ENCODE data around the gene PRC1. TPM values are rescaled to one million over a fixed set of nuclear protein-coding genes. Genes with fewer than 3 reads are reported as not detected.
A peak's percentile ranks its signal among the peaks of the same experiment; 100 is the strongest.

The PRC1 gene
- total RNA-seq, 1 donor, result 17.7 TPM

- H4K20me1 ChIP-seq (ENCODE audit: insufficient read depth, low read length), result no peaks in the 10 kb centered on the region
- H3K4me2 ChIP-seq (ENCODE audit: insufficient read depth, low read length), result no peak overlapping the region
- H3K9me3 ChIP-seq (ENCODE audit: low read depth, low read length), result no peaks in the 10 kb centered on the region
- no peak for TF ChIP-seq CTCF (IDR thresholded peaks at IDR 0.05; ENCODE audit: extremely low read depth, low read depth, low read length)
- peak overlapping the region; percentile 77 for H3K27ac ChIP-seq (ENCODE audit: low read depth, low read length)
- H3K4me3 ChIP-seq (ENCODE audit: insufficient read depth, low read length), result no peak overlapping the region
- H3K4me1 ChIP-seq (ENCODE audit: insufficient read depth, low read length), result peaks cover 11% of the 10 kb centered on the region
- DNase-seq (ENCODE audit: insufficient read length, low spot score, missing footprints), result peak; percentile 52
- no peaks in the 10 kb centered on the region for H3K27me3 ChIP-seq (ENCODE audit: insufficient read depth, low read length)
- H3K79me2 ChIP-seq (ENCODE audit: insufficient read depth, low read length), result no peaks in the 10 kb centered on the region
- H3K36me3 ChIP-seq (ENCODE audit: insufficient read depth, low read length), result peaks cover 72% of the 10 kb centered on the region
- H2AFZ ChIP-seq (ENCODE audit: low read length), result peak overlapping the region; percentile 15
Observed at GRCh38 chr15:90949979-90950675, 44.2 kb downstream of the PRC1 start.

GRCh38 chr15:90948506-90948905, 45.8 kb downstream of the PRC1 start:
- no peaks in the 10 kb centered on the region for H3K9me3 ChIP-seq (ENCODE audit: low read depth, low read length)
- H3K36me3 ChIP-seq (ENCODE audit: insufficient read depth, low read length), result peaks cover 80% of the 10 kb centered on the region
- H3K4me2 ChIP-seq (ENCODE audit: insufficient read depth, low read length), result no peak overlapping the region
- DNase-seq (ENCODE audit: insufficient read length, low spot score, missing footprints), result no peak
- H3K4me3 ChIP-seq (ENCODE audit: insufficient read depth, low read length), result no peak overlapping the region
- no peaks in the 10 kb centered on the region for H4K20me1 ChIP-seq (ENCODE audit: insufficient read depth, low read length)
- TF ChIP-seq CTCF (IDR thresholded peaks at IDR 0.05; ENCODE audit: extremely low read depth, low read depth, low read length), result no peak
- no peak overlapping the region for H3K27ac ChIP-seq (ENCODE audit: low read depth, low read length)
- no peaks in the 10 kb centered on the region for H3K27me3 ChIP-seq (ENCODE audit: insufficient read depth, low read length)
- no peak overlapping the region for H2AFZ ChIP-seq (ENCODE audit: low read length)
- no peaks in the 10 kb centered on the region for H3K79me2 ChIP-seq (ENCODE audit: insufficient read depth, low read length)
- peaks cover 8% of the 10 kb centered on the region for H3K4me1 ChIP-seq (ENCODE audit: insufficient read depth, low read length)

- TF ChIP-seq CTCF (IDR thresholded peaks at IDR 0.05; ENCODE audit: extremely low read depth, low read depth, low read length), result no peak
- no peak overlapping the region for H3K4me3 ChIP-seq (ENCODE audit: insufficient read depth, low read length)
- DNase-seq (ENCODE audit: insufficient read length, low spot score, missing footprints), result no peak
- H3K79me2 ChIP-seq (ENCODE audit: insufficient read depth, low read length), result no peaks in the 10 kb centered on the region
- no peaks in the 10 kb centered on the region for H3K9me3 ChIP-seq (ENCODE audit: low read depth, low read length)
- H3K4me1 ChIP-seq (ENCODE audit: insufficient read depth, low read length), result peaks cover 8% of the 10 kb centered on the region
- H4K20me1 ChIP-seq (ENCODE audit: insufficient read depth, low read length), result no peaks in the 10 kb centered on the region
- H3K27ac ChIP-seq (ENCODE audit: low read depth, low read length), result no peak overlapping the region
- H3K27me3 ChIP-seq (ENCODE audit: insufficient read depth, low read length), result no peaks in the 10 kb centered on the region
- no peak overlapping the region for H3K4me2 ChIP-seq (ENCODE audit: insufficient read depth, low read length)
- no peak overlapping the region for H2AFZ ChIP-seq (ENCODE audit: low read length)
- peaks cover 81% of the 10 kb centered on the region for H3K36me3 ChIP-seq (ENCODE audit: insufficient read depth, low read length)
Observed at GRCh38 chr15:90947577-90948357, 46.6 kb downstream of the PRC1 start.

GRCh38 chr15:90946941-90947576, 47.3 kb downstream of the PRC1 start:
- peaks cover 82% of the 10 kb centered on the region for H3K36me3 ChIP-seq (ENCODE audit: insufficient read depth, low read length)

More at GRCh38 chr15:90946941-90947576, 47.3 kb downstream of the PRC1 start:
- DNase-seq (ENCODE audit: insufficient read length, low spot score, missing footprints), result peak; percentile 69
- Histone ChIP-seq H3K9me3 (ENCODE audit: low read depth, low read length) (no peaks in the 10 kb centered on the region), H3K27ac (ENCODE audit: low read depth, low read length) (no peak overlapping the region), H3K79me2 (ENCODE audit: insufficient read depth, low read length) (no peaks in the 10 kb centered on the region), H3K4me3 (ENCODE audit: insufficient read depth, low read length) (no peak overlapping the region), H3K27me3 (ENCODE audit: insufficient read depth, low read length) (no peaks in the 10 kb centered on the region), H4K20me1 (ENCODE audit: insufficient read depth, low read length) (no peaks in the 10 kb centered on the region), H2AFZ (ENCODE audit: low read length) (no peak overlapping the region), H3K4me1 (ENCODE audit: insufficient read depth, low read length) (peaks cover 8% of the 10 kb centered on the region), H3K4me2 (ENCODE audit: insufficient read depth, low read length) (no peak overlapping the region)
- TF ChIP-seq CTCF (IDR thresholded peaks at IDR 0.05; ENCODE audit: extremely low read depth, low read depth, low read length), result no peak
